ENCODE measurements around the gene TMEM141. TPM values are rescaled to one million over a fixed set of nuclear protein-coding genes. Genes with fewer than 3 reads are reported as not detected.

The TMEM141 gene
- total and polyA plus RNA-seq, 2 donors (not counting 3 experiments of a cell fraction or from before 2014, with no cell fraction given) = 43.2 to 146 TPM

- intact Hi-C loops (cut with micrococcal nuclease) = loop anchor here (5.0 kb wide), 2 partner anchors 32 to 158 kb away; partner anchors contain the start of genes CLIC3 and RABL6
- POLR2A ChIA-PET = interaction anchor here (0.6 kb wide), 1 partner anchor 69 kb away, joined by 7 read pairs; no protein-coding TSS in a partner anchor
Measured at GRCh38 chr9:136839229-136840139, 48.3 kb downstream of the TMEM141 start.

More at GRCh38 chr9:136839229-136840139, 48.3 kb downstream of the TMEM141 start:
- Histone ChIP-seq H3K27ac (ENCODE audit: insufficient read depth, low read depth, low read length) (no peak overlapping the region), H3K36me3 (ENCODE audit: control insufficient read depth in 2 of 2, extremely low read depth in 1 of 2, insufficient read depth in 2 of 2, low read length in 2 of 2) (peaks cover 0 to 13% of the 10 kb centered on the region in 2 experiments), H3K4me3 (replicated peaks in 1 of 3; ENCODE audit: insufficient read depth in 1 of 3, low read depth in 1 of 3, low read length in 3 of 3) (no peak overlapping the region), H3K9ac (replicated peaks; ENCODE audit: extremely low read depth, insufficient read depth, low read length) (no peak overlapping the region), H3K9me3 (replicated peaks; ENCODE audit: control insufficient read depth, insufficient read depth, low read length) (no peaks in the 10 kb centered on the region), H3K27me3 (ENCODE audit: control insufficient read depth in 2 of 2, insufficient read depth in 2 of 2, low read length in 2 of 2) (peaks cover 2 to 6% of the 10 kb centered on the region in 2 experiments), H3K9me1 (replicated peaks; ENCODE audit: control insufficient read depth, extremely low read depth, insufficient read depth, low read length) (no peaks in the 10 kb centered on the region), H2AFZ (ENCODE audit: low read depth, low read length) (no peak overlapping the region), H3K4me2 (ENCODE audit: insufficient read depth, low read length) (no peak overlapping the region), H3K79me2 (ENCODE audit: control insufficient read depth, insufficient read depth, low read length) (no peaks in the 10 kb centered on the region), H4K20me1 (replicated peaks; ENCODE audit: control insufficient read depth, extremely low read depth, insufficient read depth, low read length) (no peaks in the 10 kb centered on the region), H3K4me1 (ENCODE audit: control insufficient read depth, extremely low read depth, insufficient read depth, low read length) (peaks cover 3% of the 10 kb centered on the region)
- TF ChIP-seq MAX (IDR thresholded peaks at IDR 0.05; ENCODE audit: insufficient read depth, insufficient read length) (no peak), EZH2 (IDR thresholded peaks at IDR 0.05; ENCODE audit: borderline replicate concordance, low read depth, low read length, severe bottlenecking) (no peak), CTCF (IDR thresholded peaks at IDR 0.05; ENCODE audit: extremely low read depth in 1 of 2, insufficient read depth in 1 of 2, low read depth in 1 of 2, low read length in 2 of 2) (no peak), JUN (IDR thresholded peaks at IDR 0.05; ENCODE audit: borderline replicate concordance, insufficient read depth, insufficient read length, low read depth) (no peak), GATA2 (IDR thresholded peaks at IDR 0.05; ENCODE audit: insufficient read depth, insufficient read length, low read depth, low read length) (no peak), POLR2A (IDR thresholded peaks at IDR 0.05; ENCODE audit: low read depth, low read length) (no peak), POLR2AphosphoS5 (IDR thresholded peaks at IDR 0.05; ENCODE audit: insufficient read depth, low read depth, low read length) (no peak), MYC (IDR thresholded peaks at IDR 0.05; ENCODE audit: low read depth, low read length) (no peak), FOS (IDR thresholded peaks at IDR 0.05; ENCODE audit: borderline replicate concordance, insufficient read depth, low read length) (no peak)
- no TSS peak for BruUV-seq (replicated peaks)
- dilution Hi-C loops (cut with MboI; ENCODE audit: extremely low pct_ligation_motif_present, low sequenced_read_pairs) = no loop called here
- CTCF ChIA-PET = interaction anchor here (1.0 kb wide), 1 partner anchor 18 kb away, joined by 3 read pairs; no protein-coding TSS in a partner anchor
- FAIRE-seq = no peak
- no peak for DNase-seq (ENCODE audit: low read depth, low spot score)

Data from endothelial cell of umbilical vein (primary cell).